Measurements from ENCODE around the gene EDDM3A.

Gene EDDM3A

DNA sequence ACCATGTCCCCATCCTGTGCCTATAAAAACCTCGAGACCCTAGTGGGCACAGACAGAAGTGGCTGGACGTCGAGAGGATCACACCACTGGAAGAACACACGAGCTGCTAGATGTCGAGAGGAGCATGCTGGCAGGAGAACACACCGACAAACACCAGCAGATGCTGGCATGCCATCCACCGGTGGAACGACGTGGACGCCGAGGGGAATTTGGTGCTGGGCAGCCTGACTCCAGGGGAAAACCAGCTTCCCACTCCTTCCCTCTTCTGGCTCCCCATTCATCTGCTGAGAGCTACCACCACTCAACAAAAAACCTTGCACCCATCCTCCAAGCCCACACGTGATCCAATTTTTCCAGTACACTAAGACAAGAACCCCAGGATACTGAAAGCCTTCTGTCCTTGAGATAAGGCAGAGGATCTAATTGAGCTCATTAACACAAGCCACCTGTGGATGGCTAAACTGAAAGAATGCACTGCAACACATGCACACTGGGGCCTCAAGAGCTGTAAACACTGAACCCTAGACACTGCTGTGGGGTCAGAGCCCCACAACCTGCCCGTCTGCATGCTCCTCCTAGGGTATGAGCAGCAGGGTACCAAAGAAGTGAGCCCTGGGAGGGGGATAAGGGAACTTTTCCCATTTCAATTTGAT lies 44.9 kb downstream of the EDDM3A start:
- DNase-seq: no peak

DNA sequence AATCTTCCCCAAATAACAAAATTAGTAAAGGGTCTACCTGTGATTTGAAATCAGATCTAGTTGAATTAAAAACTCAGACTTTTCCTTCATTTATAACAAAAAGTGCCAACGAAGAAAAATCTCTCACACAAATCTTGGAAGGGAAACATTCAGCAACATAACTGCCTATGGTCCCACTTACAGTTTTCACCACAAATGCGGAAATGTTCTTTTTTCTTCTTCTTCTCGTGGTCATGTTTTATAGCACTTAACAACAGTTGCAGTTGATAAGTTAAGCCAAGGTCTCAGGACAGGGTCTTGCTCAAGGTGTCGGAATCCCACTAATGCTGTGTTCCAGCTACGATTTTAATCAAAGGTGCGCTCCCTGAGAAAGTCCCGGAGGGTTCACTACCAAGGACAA lies 45.5 kb downstream of the EDDM3A start:
- no peak for DNase-seq

DNA sequence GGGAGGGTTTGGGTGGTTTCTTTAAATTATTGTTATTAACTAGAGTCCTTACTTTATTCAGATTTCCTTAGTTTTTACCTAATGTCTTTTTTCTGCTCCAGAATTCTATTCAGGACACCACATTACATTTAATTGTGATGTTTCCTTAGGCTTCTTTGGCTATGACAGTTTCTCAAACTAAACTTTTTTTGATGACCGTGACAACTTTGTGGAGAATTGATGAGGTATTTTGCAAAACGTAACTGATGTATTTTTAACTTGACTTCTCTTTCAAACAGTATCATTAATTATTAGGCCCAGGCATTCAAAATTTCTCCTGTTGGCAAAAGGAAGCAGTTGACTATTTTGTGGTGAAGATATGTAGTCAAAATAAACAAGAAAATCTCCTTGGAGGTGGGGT lies 45.9 kb downstream of the EDDM3A start:
- no peak for DNase-seq

DNA sequence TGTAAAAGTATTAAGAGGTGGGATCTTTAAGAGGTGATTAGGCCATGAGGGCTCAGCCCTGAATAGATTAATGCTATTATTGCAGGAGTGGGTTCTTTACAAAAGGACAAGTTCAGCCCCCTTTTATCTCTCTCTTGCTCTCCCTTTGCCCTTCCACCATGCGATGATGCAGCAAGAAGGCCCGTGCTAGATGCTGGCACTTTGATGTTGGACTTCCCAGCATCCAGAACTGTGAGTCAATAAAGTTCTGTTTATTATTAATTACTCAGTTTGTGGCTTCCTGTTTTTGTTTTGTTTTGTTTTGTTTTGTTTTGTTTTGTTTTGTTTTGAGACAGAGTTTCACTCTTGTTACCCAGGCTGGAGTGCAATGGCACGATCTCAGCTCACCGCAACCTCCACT lies 46.9 kb downstream of the EDDM3A start:
- DNase-seq: no peak

DNA sequence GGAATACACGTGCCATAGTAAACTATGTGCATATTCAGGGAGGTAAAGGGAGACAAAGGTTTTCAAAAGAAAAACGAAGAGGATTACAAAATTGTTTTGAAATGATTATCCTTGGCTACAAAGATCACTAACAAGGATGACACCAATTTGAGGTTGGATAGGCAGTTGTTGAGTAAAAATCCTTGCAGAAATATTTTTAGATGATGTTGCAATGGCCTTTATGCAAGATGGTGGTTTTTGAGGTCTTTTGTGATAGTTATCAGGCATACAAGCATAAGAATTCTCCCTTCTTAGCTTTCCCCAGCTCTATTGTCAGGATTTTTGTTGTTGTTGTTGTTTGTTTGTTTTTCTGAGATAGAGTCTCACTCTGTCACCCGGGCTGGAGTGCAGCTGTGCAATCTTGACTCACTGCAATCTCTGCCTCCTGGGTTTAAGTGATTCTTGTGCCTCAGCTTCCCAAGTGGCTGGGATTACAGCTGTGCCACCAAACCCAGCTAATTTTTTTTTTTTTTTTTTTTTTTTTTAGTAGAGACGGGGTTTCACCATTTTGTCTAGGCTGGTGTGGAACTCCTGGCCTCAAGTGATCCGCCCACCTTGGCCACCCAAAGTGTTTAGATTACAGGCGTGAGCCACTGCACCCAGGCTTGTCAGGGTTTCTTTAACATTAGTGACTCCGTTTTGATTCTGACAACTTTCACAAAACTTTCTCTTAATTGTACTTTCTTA lies 49.1 kb downstream of the EDDM3A start:
- no peak for DNase-seq

DNA sequence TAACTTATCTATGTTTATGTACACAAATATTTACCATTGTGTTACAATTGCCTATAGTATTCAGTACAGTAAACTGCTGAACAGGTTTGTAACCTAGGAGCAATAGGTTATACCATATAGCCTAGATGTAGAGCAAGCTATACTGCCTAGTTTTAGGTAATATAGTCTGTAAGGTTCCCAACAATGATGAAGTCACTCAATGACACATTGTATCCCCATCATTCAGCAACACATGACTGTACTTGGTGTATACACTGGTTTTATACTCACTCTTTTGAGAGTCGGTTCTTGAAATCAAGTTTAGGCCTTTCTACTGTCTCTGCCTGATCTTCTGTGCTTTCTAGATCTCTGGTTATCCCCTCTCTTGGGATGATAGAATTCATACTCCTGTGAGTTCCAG lies 51.5 kb downstream of the EDDM3A start:
- DNase-seq: no peak
